Parathyroid adenoma (tissue), 2 donors: ENCODE results near the gene MON2.

Experiments
- H2AFZ ChIP-seq: fragments of 300-600 bp; sonication (generic); one replicate; pipeline ENCODE4 v1.7.0; 2017; ENCODE audit warnings: antibody characterized with exemption, mild to moderate bottlenecking
- H3K27ac ChIP-seq: fragments of 300-600 bp; sonication (generic); one replicate; pipeline ENCODE4 v1.7.0; 2017
- H3K27me3 ChIP-seq: fragments of 300-600 bp; sonication (generic); one replicate; pipeline ENCODE4 v1.7.0; 2017; ENCODE audit warnings: low read length; ENCODE audit not compliant: control insufficient read depth, insufficient read depth
- H3K36me3 ChIP-seq: fragments of 300-600 bp; sonication (generic); one replicate; pipeline ENCODE4 v1.7.0; 2017; ENCODE audit warnings: low read length; ENCODE audit not compliant: control insufficient read depth, insufficient read depth
- H3K4me1 ChIP-seq: fragments of 300-600 bp; sonication (generic); one replicate; pipeline ENCODE4 v1.7.0; 2017; ENCODE audit warnings: control low read depth
- H3K4me2 ChIP-seq: fragments of 300-600 bp; sonication (generic); one replicate; pipeline ENCODE4 v1.7.0; 2017; ENCODE audit warnings: low read length
- H3K4me3 ChIP-seq: fragments of 300-600 bp; sonication (generic); one replicate; pipeline ENCODE4 v1.7.0; 2017; ENCODE audit warnings: low read depth, low read length
- H3K79me2 ChIP-seq: fragments of 300-600 bp; sonication (generic); one replicate; pipeline ENCODE4 v1.7.0; 2017; ENCODE audit warnings: control low read depth
- H3K9ac ChIP-seq: fragments of 300-600 bp; sonication (generic); one replicate; pipeline ENCODE4 v1.7.0; 2017; ENCODE audit warnings: mild to moderate bottlenecking
- H3K9me3 ChIP-seq: fragments of 300-600 bp; sonication (generic); one replicate; pipeline ENCODE4 v1.7.0; 2017; ENCODE audit warnings: low read length; ENCODE audit not compliant: control insufficient read depth
- CTCF ChIP-seq: fragments of 300-600 bp; sonication (generic); IDR thresholded peaks from one replicate; pipeline ENCODE4 v1.7.0; 2017; ENCODE audit warnings: antibody characterized with exemption, mild to moderate bottlenecking
- donor health status: primary hyperparathyroidism.

The MON2 gene

GRCh38 chr12:62622177-62622576, 155.6 kb downstream of the MON2 start:
- Histone ChIP-seq H3K4me2 (no peak overlapping the region), H3K4me1 (no peaks in the 10 kb centered on the region), H3K36me3 (no peaks in the 10 kb centered on the region), H3K27me3 (no peaks in the 10 kb centered on the region), H3K4me3 (no peak overlapping the region), H3K79me2 (no peaks in the 10 kb centered on the region), H2AFZ (no peak overlapping the region), H3K9ac (no peak overlapping the region), H3K9me3 (no peaks in the 10 kb centered on the region), H3K27ac (no peak overlapping the region)
- TF ChIP-seq CTCF: no peak

GRCh38 chr12:62625228-62625627, 158.6 kb downstream of the MON2 start:
- H3K4me2 ChIP-seq: no peak overlapping the region
- H3K9me3 ChIP-seq: no peaks in the 10 kb centered on the region
- H2AFZ ChIP-seq: no peak overlapping the region
- no peaks in the 10 kb centered on the region for H3K36me3 ChIP-seq
- TF ChIP-seq CTCF: no peak
- no peaks in the 10 kb centered on the region for H3K27me3 ChIP-seq
- H3K27ac ChIP-seq: no peak overlapping the region
- no peaks in the 10 kb centered on the region for H3K79me2 ChIP-seq
- no peak overlapping the region for H3K4me3 ChIP-seq
- no peak overlapping the region for H3K9ac ChIP-seq
- H3K4me1 ChIP-seq: no peaks in the 10 kb centered on the region

GRCh38 chr12:62627181-62627580, 160.6 kb downstream of the MON2 start:
- Histone ChIP-seq H3K4me3 (no peak overlapping the region), H3K36me3 (no peaks in the 10 kb centered on the region), H2AFZ (no peak overlapping the region), H3K27me3 (no peaks in the 10 kb centered on the region), H3K9me3 (no peaks in the 10 kb centered on the region), H3K4me1 (no peaks in the 10 kb centered on the region), H3K79me2 (no peaks in the 10 kb centered on the region), H3K9ac (no peak overlapping the region), H3K27ac (no peak overlapping the region), H3K4me2 (no peak overlapping the region)
- no peak for TF ChIP-seq CTCF

- no peaks in the 10 kb centered on the region for H3K36me3 ChIP-seq
- no peaks in the 10 kb centered on the region for H3K27me3 ChIP-seq
- no peak for TF ChIP-seq CTCF
- H3K4me1 ChIP-seq: peaks cover 5% of the 10 kb centered on the region
- no peak overlapping the region for H3K9ac ChIP-seq
- no peak overlapping the region for H3K4me3 ChIP-seq
- no peaks in the 10 kb centered on the region for H3K9me3 ChIP-seq
- no peak overlapping the region for H2AFZ ChIP-seq
- H3K4me2 ChIP-seq: no peak overlapping the region
- H3K27ac ChIP-seq: no peak overlapping the region
- H3K79me2 ChIP-seq: no peaks in the 10 kb centered on the region
These were observed 162.8 kb downstream of the MON2 start for GRCh38 chr12:62629413-62629812.

- Histone ChIP-seq H3K4me2 (no peak overlapping the region), H3K36me3 (no peaks in the 10 kb centered on the region), H3K27ac (no peak overlapping the region), H3K4me1 (peaks cover 5% of the 10 kb centered on the region), H2AFZ (no peak overlapping the region), H3K9ac (no peak overlapping the region), H3K79me2 (no peaks in the 10 kb centered on the region), H3K4me3 (no peak overlapping the region), H3K27me3 (no peaks in the 10 kb centered on the region), H3K9me3 (no peaks in the 10 kb centered on the region)
- TF ChIP-seq CTCF: no peak
These were observed 163.5 kb downstream of the MON2 start for GRCh38 chr12:62629971-62630739.
